Right lobe of liver (tissue), 4 donors: ENCODE results near the gene CELA3A.

Experiments
- CTCF ChIP-seq, 4 donors: fragments of 200-600 bp in 3 of 4; fragments of 450-650 bp in 1 of 4; IDR thresholded peaks; one replicate each; pipeline versions ENCODE4 v1.5.1 to v1.8.0; 2016 to 2022; ENCODE audit warnings: antibody characterized with exemption in 4 of 4, mild to moderate bottlenecking in 2 of 4
- POLR2A ChIP-seq: fragments of 450-650 bp; IDR thresholded peaks from one replicate; pipeline ENCODE4 v1.6.1; 2017; ENCODE audit warnings: antibody characterized with exemption, mild to moderate bottlenecking
- donor health status: DM: no; HTN: no; CAD: no.
- donor health status: DM: no; HTN: no; CAD: no.
- donor health status: DM: no; HTN: yes; CAD: no.

- no peak for TF ChIP-seq CTCF (IDR thresholded peaks at IDR 0.05)
- no peak for TF ChIP-seq POLR2A
These were observed 25.4 kb downstream of the CELA3A start for GRCh38 chr1:22026924-22027289.
